ENCODE measurements around the gene FANCE.
A peak's percentile ranks its signal among the peaks of the same experiment; 100 is the strongest.

The FANCE gene

DNA sequence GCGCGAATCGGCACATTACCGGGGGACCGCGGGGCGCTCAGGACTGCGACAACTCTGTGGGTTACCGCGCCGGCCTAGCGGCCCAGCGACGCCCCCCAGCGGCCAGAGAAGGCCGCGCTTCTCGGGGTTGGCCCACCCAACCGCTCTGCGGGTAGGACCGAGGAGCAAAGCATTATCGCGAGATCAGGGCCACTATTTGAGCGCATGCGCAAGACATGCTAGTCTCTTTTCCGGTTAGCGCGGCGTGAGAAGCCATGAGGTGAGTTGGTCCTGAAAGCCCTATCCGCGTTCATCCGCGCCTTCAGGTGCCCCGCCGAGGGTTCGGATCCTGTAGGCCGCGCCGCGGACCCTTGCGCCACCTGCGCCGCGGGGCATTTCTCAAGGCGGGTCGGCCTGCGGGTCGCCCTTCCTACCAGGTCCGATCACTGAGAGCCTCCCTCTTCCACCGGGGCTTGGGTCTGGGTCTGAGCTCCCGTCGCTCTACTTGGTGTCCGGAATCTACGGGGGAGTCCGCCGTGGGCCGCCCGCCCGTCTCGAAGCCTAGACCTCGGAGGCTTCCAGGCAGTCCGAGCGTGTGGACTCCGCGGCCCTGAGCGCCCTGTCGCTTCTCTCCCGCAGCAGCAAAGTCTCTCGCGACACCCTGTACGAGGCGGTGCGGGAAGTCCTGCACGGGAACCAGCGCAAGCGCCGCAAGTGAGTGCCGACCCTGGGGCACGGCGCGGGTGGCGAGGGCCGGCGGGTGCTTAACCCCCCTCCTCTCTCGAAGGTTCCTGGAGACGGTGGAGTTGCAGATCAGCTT, 16.2 kb downstream of the FANCE start, which contains the start of gene RPL10A:
Gene RPL10A, plus strand, starts transcription at position 221 of the 799 bp plus-strand sequence. Its CDS starts 34 bp downstream, at position 255.
- peak; percentile 88 for DNase-seq (ENCODE audit: low read depth)

DNA sequence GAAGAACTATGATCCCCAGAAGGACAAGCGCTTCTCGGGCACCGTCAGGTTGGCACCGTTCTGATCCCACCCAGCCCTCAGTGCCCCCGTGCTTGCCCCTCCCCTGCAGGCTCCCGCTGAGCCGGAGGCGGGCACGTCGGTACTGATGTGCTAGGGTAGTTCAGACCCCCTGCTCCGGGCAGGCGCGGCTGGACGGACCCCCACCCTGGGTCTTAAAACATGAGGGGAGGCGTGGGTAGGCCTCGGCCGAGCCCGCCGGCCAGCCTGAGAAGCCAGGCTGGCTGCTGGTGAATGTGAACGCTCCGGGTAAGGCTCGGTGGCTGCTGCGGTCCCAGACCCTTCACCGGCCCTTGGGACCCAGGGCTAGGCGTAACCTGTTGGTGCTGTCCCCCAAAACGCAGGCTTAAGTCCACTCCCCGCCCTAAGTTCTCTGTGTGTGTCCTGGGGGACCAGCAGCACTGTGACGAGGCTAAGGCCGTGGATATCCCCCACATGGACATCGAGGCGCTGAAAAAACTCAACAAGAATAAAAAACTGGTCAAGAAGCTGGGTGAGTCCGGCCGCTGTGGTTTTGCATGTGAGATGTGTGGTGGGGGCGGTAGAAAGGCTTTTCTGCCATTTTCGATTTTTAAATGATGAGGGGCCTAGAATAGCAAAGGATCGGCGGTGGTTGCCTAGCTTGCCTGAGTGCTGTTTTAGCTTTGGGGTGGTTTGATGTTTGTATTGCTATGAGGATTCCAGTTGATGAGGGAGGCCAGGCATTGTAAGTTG, 17.0 kb downstream of the FANCE start:
- no peak for DNase-seq (ENCODE audit: low read depth)

DNA sequence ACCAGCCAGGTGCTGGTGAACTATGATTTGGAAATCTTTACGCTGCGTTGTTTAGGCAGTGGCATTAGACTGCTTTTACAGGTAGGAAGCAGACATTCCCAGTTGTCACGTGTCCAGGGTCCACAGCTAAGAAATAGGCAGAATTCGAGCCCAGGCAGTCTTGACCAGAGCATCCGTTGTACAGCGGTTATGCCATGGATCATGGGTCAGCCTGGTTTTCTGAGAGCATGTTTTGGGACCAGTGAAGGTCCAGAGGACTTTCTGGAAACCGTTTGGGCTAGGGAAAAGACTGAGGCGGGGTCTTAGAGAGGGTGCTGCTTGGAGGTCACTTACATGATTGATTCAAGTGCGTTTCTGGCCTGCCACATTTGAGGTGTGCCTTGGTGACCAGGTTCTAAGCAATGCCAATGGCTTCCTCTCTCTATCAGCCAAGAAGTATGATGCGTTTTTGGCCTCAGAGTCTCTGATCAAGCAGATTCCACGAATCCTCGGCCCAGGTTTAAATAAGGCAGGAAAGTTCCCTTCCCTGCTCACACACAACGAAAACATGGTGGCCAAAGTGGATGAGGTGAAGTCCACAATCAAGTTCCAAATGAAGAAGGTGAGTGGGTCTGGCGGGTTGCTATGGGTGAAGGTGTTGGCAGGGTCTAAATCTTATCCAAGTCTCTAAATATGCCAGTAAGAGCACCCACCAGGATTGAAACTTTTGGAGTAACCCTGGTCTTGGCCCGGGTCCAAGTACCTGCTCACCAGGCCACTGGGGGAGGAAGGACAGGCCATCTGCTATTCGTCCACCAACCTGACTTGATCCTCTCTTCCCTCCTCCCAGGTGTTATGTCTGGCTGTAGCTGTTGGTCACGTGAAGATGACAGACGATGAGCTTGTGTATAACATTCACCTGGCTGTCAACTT, 17.9 kb downstream of the FANCE start:
- DNase-seq (ENCODE audit: low read depth), result no peak

DNA sequence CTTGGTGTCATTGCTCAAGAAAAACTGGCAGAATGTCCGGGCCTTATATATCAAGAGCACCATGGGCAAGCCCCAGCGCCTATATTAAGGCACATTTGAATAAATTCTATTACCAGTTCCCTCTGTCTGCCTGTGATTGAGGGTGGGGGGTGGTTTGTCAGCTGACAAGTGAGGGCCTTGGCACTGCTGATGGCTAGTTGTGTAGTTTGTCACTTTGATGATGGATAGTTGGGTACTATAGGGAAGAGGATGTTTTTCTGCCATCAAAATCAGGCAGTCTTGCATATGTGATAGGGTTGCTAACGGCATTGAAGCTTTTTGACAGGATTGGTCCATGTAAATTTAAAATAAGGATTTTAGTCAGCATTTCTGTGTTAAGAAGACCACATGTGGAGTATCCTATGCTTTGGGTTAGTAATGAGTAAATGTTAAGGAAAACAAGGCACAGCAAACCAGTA, 18.6 kb downstream of the FANCE start:
- no peak for DNase-seq (ENCODE audit: low read depth)

DNA sequence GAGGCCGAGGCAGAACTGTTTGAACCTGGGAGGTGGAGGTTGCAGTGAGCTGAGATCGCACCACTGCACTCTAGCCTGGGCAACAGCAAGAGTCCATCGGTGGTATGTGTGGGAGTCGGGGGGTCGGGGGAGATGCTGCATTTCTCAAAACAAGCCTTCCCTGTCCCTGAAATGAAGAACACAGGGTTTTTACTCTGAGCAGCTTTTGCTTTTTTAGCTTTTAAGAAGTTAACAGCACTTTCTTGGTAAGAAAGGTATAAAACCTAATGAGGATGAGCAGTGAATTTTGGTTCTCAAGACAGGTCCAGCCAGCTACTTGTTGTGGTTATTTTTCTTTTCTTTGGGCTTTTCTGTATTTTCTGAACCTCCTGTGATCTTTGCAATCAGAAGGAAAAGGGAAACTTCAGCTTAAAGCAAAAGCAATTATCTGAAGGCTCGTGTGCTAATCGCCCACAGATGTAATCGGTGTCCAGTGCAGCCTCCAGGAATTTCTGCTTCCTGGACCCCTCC, 19.8 kb downstream of the FANCE start:
- DNase-seq (ENCODE audit: low read depth), result no peak

DNA sequence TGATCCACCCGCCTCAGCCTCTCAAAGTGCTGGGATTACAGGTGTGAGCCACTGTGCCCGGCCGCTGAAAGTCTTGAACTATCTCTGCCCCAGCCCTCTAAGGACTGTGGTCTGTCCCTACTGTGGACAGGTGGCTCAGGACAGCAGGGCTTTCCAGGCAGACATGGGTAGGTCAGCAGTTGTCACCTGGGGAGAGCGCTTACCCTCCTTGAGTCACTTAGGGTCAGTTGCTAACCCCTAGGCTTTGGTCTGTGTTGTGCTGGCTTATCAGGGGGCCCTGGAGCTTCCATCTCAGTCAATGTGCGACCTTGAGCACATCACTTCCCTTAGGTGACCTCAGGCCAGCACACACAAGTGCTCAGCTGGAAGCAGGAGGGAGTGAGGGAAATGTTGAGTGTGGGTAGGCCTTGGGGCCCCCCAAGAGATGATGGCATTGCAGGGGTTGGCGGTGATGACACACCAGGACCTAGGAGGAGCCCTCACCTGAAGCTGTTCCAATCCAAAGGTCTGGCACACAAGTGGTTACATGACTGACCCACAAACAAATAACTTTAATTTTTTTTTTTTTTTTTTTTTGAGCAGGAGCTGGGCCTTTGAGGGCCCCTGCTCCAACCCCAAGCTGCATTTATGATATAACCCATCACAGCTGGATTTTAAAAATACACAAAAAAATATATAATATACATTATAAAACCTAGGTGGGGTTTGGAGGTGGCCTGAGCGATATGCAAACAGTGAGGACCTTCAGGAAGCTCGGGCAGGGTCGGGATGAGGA, 21.1 kb downstream of the FANCE start:
- no peak for DNase-seq (ENCODE audit: low read depth)

DNA sequence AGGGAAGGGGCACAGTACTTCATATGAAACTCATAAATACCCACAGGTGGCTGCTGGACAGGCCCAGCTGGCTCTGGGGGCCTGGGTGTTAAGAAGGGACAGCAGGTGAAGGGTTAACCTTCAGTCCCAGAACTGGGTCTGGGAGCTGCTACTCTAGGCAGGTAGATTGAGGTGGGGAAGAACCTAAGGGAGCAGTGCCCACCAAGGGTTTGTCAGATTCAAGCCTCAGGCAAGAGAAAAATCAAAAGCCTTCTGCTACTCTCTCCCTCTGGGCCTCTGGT, 21.7 kb downstream of the FANCE start:
- DNase-seq (ENCODE audit: low read depth), result no peak

DNA sequence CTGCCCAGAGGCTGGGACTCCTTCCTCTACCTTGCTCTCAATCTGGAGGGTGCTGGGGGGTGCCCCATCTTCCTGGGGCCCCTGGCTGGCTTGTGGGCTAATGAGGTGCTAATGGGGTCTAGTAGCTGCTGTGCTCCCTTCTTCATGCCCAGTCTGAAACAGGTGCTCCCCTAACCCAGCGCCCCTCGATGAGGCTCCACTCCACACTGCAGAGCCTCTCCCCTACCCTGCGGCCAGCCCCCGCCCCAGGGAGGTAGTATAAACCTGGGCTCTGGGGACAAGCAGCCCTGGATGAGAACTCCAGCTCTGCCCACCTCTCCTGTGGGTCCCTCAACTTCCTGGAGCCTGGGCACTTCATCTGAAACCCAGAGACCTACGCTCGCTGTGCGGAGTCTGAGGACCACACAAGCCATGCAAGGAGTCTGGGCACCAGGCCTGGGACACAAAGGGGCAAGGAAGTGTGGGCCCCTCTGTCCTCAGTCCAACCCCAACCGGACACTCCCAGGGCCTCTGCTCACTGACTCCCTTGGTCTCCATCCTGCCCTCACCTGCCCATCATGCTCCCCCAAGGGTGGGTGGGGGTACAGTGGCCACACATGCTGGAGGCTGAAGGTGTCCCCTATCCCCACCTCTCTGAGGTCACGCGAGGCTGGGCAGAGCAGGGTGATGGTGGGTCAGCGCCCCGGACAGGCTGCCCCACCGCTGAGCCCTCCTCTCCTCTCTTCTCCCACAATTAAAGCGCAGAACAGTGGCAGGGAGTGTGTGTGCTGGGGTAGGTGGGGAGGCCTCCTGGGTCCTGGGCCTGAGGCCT, 22.2 kb downstream of the FANCE start:
- no peak for DNase-seq (ENCODE audit: low read depth)

DNA sequence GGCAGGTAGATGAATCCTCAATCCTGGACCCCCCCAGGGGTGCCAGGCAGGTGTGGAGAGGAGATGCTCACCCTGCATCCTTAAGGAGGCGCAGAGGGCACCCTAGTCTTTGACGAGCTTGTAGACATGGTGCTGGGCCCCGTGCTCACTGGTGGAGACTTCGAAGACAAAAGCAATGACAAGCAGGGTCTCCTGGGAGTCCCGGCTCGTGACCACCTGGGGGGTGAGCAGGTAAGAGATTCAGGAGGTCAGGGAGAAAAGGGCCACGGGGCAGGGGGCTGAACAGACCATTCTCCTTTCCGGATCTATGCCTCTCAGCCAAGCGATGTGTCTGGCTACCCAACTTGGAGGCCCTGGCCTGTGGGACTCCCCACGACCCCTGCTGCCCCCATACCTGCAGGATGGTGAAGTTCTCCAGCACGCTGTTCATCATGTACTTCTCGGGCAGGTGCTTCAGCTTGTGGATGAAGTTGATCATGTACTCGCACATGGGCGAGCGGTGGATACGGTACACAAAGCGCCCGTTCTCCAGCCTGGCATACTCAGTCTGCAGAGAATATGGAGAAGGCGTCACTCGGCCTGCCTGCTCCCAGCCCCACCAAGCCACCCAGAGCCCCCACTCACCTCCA, 22.9 kb downstream of the FANCE start:
- DNase-seq (ENCODE audit: low read depth), result no peak

DNA sequence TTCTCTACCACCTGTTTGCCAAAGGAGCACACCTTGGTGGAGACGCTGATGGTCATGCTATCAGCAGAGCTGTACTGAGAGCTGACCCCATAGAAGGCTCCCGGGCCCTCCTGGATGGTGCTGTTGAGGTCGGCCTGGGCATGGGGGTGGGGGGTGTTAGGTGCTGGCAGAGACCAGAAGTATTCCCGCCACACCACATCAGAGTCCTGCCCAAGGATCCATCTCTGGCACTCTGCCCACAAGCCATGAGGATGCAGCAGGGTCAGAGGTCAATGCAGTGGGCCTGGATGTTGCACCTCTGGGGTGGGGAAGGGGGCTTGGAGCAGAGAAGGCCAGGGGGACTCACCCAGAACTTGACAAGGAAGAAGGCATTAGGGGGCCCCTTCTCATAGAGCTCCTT, 23.4 kb downstream of the FANCE start:
- DNase-seq (ENCODE audit: low read depth), result no peak

DNA sequence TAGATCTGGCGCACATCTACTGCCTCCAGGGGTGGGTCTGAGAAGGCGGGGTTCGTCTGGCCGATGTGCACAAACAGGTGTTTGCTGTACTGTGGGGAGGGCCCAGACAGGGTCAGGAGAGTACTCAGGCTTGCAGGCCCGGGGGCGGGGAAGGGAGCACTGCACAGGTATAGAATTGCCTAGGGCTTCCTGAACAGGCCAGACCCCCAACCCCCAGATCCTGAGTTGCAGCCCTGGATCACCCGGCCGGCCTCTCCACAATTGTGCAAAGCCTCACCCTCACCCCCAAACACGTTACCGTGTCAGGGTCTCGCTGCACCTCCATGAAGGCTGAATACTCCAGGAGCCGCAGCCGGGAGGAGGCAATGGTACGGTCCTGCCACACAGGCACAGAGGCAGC, 23.9 kb downstream of the FANCE start:
- no peak for DNase-seq (ENCODE audit: low read depth)

DNA sequence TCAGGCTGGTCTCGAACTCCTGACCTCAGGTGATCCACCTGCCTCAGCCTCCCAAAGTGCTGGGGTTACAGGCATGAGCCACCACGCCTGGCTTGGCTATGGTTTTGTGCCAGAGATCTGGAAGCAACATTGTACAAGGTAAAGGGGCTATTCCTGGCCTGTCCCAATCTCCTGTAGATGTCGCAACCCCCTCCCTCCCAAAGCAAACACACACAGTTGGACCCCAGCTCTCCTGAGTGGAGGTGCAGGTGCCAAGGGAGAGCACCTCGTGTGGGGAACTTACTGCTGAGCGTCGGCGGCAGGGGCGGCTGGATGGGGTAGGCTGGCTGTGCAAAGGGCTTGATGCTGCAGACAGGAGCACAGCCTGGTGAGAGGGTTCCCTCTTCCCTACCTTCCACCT, 24.9 kb downstream of the FANCE start:
- no peak for DNase-seq (ENCODE audit: low read depth)

DNA sequence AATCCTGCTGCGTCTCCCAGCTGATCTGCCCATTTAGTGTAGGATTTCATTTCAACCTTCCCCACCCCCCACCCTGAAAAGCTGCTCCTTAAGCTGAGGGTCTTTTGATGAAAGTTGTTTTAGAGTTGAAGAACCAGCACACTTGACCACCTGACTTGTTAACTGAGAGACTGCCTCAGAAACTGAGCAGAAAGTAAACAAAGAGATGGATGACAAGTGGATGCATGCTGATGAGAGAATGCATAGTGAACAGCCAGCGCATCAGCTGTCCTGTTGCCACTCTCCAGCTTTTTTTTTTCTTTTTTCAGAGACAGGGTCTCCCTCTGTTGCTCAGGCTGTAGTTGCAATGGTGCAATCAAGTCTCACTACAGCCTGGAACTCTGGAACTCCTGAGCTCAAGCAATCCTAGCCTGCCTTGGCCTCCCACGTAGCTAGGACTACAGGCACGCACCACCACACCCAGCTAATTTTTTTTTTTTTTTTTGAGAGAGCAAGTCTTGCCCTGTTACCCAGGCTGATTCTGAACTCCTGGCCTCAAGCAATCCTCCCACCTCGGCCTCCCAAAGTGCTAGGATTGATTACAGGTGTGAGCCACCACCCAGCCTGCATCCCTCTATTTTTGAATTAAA, 25.5 kb downstream of the FANCE start:
- DNase-seq (ENCODE audit: low read depth), result no peak

DNA sequence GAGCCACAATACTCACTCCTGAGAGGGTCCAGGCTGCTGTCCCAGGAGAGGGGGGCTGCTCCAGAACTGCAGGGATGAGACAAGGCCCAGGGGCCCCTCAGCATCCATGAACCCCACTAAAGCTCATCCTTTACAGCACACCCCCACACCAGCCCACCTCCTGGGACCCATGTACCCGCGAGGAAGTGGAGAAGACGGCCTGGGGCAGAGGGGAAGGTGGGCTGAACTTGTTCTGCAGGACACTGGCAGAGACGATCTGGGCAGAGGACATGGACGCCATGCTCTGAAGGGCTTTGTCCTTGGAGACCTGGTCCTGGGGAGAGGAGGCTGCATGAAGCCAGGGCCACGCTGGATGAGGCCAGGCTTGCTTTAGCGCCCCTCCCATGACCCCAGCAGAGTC, 26.1 kb downstream of the FANCE start:
- DNase-seq (ENCODE audit: low read depth), result no peak

DNA sequence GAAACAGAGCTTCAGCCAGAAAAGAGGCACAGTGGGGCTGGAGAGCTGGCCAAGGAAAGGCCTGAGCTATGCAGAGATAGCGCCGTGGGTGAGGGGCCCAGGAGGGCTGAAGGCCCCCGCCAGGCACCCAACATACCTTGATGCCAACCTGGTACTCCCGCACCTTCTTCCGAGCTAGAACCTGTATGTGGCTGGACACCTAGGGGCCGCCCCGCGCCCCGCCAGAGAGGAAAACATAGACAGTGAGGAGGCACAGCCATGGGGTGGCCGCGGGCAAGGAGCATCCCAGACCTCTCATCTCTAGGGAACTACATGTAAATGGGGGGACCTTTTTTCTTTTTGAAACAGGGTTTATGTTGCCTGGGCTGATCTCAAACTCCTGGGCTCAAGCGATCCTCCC, 28.0 kb downstream of the FANCE start:
- DNase-seq (ENCODE audit: low read depth), result no peak

DNA sequence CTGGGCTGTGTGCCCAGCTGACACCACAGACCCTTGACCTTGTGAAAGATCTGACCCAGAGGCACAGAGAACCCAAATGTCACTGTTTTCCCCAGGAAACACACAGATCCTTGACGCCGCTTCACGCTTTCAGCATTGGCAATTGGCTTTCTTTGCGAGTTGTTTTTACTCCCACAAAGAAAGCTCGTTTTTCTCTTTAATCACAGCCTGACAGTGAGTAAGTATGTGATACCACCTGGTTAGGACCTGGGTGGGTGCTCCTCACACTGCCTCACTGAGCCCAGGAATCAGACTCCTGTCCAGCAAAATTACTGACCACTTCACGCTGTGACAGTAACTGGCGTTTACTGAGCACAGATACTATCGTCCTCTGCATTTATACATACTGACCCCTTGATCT, 29.1 kb downstream of the FANCE start:
- DNase-seq (ENCODE audit: low read depth), result no peak

DNA sequence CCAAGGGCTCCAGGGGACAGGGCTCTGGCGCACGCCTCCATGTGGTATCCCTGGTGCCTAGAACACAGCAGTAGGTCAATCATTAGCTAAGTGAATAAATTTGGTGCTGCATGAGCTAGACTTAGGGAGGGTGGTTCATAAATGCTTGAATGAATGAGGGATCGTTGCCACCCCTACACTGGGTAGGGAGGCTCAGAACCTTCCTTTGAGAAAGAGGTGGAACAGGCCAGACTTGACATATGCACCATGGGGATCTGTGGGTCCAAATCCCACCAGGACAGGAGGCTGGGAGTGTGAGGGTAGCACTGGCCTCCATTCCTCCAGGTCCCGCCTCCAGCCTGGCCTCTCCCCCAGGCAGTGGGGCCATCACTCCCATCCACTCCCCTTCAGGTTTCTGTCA, 30.9 kb downstream of the FANCE start:
- DNase-seq (ENCODE audit: low read depth), result no peak

DNA sequence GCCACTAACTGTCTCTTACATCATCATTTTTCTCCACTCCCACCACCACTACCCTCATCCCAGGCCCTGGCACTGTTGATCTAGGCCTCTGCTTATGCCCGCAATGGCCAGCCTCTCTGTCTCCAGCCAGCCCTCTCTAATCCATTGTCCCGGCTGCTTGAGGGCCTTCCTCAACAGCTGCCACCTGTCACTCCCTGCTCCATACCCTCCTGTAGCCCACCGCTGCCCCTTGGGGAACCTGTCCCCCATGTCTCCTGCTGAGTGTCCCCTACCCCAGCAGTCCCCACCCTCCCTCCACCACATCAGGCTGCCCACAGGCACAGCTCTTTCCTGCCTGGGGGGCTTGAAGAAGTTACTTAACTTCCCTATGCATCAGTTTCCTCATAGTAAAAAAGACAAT, 31.4 kb downstream of the FANCE start:
- DNase-seq (ENCODE audit: low read depth), result no peak

DNA sequence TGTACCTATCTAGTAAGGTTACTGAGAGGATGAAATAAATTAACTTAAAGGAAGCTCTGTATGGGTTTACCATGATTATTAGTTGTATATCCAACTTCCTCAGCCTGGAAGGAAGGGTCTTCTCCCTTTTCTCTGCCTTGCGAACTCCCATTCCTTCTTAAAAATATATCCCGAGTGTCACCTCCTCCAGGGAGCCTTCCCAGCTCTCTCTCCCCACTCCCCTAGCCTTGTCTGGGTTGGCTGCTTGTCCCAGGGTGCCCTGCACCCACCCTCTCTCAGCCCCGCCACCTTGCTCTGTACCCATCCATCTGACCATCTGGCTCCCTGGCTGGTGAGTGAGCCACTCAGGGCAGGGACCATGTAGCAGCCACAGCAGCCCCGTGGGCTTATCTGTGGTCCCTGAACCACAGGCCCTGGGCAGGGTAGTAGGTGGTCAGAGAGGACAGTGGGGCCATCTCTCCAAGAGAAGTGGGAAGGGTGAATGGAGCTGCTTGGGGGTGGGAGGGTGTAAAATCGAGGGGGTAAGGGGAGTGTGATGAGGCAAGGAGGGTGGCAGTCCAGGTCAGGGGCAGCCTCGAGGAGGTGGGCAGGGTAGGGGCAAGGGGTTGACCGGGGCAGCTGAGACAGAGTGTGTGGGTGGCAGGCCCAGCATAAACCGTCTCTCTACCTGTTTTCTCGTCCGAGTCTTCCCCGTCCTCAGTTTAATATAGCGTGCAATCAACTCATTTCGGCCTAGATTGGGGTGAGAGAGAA, 31.9 kb downstream of the FANCE start:
- no peak for DNase-seq (ENCODE audit: low read depth)
